ENCODE data around the gene FNDC8.
"Not testable (repeated sequence)": the region's sequence is repeated elsewhere in the genome, so short reads cannot be mapped to it uniquely, and the experiment has no call there.

Gene FNDC8

DNA sequence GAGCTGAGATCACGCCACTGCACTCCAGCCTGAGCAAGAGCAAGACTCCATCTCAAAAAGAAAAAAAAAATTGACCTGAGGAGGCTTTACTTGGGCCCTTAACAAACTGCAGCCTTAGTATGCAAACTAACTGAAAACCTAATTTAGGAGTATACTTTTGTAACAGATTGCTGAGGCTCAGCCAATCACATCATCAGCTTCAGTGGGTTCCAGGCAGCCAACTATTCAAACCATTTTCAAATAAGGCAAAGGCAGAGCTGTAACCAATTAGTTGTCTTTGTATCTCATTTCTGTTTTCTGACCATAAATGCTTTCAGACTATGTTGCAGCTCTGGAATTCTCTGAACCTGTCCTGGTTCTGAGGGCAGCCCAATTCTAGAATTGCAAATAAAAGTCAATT lies 25.7 kb upstream of the FNDC8 start:
- no peak for DNase-seq

GRCh38 chr17:35097776-35098175 lies 23.6 kb upstream of the FNDC8 start:
- peak in 1 of 2 donors; percentile 11 for DNase-seq

DNA sequence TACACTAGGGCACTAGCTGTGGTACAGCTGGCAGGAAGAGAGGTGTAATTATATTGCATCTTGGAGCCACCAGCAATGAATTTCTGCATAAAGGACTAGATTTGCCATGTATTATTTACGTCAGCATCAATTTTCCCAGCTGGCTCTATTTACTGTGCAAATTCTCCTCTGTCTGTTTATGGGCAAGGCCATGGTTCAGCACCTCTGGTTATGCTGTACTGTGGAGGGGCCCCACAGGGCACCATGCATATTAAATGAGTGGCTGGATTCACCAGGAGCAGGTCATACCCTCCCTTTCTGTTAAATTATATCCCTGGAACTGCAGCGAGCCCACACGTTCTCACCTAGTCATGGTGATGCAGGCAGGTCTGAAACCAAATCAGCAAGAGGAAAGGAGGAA lies 21.5 kb upstream of the FNDC8 start:
- DNase-seq: no peak

DNA sequence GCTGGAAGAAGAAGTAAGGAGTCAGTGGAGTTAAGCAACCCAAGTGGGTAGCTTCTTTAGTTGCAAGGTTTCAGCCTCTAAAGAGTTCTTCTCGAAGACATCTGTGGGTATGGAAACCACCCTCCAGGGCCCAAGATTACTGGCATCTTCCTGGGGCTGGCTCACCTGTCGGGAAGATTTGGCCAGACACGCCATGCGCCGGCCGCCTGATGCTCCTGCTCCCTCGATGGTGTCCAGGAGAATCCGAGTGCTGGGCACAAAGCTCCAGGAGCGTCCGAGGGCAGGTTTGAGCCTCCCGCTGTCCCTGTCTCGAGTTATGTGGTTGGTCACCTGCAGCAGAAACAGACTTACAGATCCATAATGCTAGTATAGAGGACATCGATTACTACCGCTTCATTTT lies 20.4 kb upstream of the FNDC8 start:
- no peak for DNase-seq

- DNase-seq: no peak
Measured at GRCh38 chr17:35101725-35102124, 19.7 kb upstream of the FNDC8 start.

DNA sequence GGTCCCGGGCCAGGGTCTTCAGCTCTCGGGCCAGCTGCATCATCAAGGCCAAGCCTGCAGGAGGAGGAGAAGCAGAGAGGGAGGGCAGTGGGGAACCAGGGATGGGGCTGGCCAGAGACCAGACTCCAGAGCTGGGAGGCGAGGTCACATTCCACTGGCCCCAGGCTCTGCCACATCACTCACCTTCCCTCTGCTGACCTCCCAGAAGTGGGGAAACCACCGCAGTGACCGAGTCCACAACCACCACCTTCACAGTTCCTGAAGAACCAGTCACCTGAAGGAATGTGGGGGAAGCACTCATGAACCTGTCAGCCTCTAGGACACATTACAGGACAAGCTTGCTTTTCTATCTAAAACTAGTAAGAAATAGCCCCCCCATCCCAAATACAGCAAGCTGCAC lies 18.1 kb upstream of the FNDC8 start:
- no peak for DNase-seq

DNA sequence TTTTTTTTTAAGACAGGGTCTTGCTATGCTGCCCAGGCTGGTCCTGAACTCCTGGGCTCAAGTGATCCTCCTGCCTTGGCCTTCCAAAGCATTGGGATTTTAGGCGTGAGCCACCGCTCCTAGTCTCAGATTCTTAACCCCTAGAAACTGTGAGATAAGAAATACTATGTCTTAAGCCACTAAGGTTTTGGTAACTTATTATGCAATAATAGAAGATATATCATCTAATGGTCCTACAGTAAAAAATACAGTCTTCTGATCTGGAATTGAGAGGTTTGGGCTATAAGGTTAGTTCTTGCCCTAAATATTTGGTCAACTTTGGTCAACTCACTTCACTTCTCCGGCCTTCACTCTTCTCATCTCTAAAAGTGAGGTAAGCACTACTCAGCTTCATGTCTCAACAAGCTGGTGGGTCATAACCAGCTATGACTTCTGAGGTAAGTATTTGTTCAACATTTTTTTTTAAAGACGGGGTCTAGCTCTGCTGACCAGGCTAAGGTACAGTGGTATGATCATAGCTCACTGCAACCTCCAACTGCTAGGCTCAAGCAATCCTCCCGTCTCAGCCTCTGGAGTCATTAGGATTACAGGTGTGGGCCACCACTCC lies 16.5 kb upstream of the FNDC8 start:
- DNase-seq: no peak

DNA sequence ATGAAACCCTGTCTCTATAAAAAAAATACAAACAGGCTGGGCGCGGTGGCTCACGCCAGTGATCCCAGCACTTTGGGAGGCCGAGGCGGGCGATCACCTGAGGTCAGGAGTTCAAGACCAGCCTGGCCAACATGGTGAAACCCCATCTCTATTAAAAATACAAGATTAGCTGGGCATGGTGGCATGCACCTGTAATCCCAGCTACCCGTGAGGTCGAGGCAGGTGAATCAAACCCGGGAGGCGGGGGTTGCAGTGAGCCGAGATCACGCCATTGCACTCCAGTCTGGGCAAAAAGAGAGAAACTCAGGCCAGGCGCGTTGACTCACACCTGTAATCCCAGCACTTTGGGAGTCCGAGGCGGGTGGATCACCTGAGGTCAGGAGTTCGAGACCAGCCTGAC lies 10.6 kb upstream of the FNDC8 start:
- not testable (repeated sequence) for DNase-seq

DNA sequence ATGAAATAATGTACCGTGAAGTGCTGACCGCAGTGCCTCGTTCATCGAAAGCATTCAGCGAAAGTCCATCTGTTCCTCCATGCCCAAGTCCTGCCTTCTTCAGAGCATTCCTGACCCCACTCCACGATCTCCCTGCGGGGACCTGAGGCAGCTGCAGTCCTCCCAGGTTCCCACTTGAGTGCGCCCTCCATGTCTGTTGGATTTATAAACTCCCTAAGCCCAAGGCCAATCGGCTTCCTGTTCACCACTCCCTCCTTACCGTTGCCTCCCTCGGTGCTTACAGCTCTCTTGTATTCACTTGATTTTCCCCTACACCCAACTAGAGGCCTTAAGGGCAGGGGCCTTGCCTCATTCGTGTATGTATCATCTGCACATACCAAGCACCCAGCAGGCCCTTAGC lies 4.6 kb upstream of the FNDC8 start:
- DNase-seq: no peak

- peak; percentile 34 to 39 for DNase-seq
Measured at GRCh38 chr17:35117984-35118383, 3.4 kb upstream of the FNDC8 start.

DNA sequence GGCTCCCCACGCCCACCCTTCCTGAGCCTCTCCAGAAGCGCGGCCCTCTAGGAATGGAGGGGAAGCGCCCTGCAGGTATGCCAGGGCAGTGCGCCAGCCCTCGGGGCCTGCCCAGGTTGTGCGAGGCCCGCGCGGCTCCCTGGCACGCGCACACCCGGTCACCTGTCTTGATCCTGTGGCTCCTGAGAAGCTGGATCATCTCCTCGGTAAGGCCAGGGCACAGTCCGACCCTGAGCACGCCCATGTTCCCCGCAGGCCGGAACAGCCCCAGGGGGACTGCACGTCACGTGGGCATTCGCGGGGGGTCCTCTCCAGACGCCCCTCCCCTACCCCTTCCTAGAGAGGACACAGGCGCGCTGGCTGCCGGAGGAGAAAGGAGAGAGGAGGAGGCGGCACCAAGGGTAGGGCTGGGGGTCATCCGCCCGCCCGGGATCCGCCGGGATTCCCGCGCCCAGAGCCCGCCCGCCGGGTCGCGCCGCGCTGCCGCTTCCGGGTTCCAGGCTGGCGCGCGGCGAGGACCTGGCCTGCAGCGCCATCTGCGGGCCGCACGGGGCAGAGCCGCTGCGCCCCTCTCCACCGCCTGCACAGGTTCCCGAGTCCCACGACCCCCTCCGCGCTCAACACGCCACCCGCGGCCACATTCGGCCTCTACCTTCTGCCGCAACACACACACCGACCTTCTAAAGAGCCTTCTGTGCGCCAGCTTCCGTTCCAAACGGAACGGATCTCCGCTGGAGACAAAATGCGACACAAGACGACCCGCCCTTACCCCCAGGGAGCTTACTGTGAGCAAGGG lies 1.8 kb upstream of the FNDC8 start, which contains the start of gene RAD51D:
Gene RAD51D (minus strand): TSS at position 491 of the 796 bp plus-strand sequence. CDS start 247 bp downstream, at position 244.
- DNase-seq: peak; percentile 75 to 77

DNA sequence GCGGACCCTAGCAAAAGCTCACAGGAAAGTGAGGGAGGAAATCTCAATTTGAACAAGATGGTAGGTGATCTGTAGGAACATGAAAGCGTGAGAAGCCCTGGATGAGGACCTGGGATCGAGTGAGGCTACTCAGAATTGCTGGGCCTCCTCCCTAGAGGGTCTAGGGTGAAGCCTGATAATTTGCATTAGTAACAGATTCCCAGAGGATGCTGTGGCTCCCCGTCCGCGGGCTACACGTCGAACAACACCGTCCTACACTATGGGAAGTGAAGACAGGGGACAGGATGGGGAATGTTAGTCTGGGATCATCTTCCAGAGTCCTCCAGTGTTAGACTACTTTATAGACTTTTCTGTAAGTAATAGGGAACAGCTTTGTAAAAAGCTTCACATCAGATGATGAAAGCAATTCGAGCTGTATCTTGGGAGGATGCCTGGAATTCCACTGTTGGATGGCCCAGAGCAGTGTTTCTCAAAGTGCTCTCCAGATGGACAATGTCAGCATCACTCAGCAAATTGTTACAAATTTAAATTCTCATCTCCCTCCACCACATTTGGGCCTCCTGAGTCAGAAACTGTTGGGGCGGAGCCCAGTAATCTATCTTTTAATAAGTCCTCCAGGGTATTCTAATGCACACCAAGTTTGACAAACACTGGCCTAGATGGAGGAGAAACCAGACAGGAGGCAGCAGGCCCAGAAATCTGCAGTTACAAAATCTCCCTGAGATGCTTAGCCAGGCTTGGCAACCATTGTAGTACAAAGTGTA lies 6.5 kb downstream of the FNDC8 start:
- DNase-seq: no peak

DNA sequence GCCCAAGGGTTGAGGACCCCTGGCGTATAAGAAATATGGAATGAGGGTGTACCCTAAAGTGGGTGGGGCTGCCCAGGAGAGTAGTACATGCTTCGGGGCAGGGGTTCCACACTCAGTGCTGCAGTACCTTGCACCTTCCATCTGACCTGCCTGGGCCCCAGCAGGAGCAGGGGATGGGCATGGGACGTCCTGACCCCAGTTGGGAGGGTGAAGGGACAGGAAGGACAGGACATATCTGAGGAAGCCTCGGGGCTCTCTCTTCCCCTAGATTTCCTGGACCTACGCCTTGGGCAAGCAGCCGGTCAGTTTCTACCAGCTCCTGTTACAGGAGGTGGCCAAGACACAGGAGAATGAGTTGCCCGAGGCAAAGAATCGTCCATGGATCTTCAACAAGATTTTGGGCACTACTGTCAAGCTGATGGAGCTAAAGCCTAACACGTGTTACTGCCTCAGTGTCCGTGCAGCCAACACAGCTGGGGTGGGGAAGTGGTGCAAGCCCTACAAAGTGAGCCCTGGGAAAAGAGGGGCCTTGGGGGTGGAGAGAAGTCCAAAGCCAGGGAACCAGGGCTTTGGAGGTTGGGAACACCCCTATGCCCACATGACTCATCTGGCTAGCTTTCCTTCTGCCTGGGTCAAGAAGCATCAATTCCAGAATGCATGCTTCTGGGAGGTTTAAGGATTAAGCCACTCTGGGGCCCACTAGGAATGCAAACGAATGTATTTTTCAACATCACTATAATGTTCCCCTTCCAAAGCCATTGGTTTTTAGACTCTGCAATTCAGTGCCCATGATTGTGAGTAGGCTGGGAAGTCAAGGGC lies 7.9 kb downstream of the FNDC8 start:
- no peak for DNase-seq

GRCh38 chr17:35129973-35130351 lies 8.5 kb downstream of the FNDC8 start:
- DNase-seq: no peak

GRCh38 chr17:35130392-35130791 lies 9.0 kb downstream of the FNDC8 start:
- no peak for DNase-seq

DNA sequence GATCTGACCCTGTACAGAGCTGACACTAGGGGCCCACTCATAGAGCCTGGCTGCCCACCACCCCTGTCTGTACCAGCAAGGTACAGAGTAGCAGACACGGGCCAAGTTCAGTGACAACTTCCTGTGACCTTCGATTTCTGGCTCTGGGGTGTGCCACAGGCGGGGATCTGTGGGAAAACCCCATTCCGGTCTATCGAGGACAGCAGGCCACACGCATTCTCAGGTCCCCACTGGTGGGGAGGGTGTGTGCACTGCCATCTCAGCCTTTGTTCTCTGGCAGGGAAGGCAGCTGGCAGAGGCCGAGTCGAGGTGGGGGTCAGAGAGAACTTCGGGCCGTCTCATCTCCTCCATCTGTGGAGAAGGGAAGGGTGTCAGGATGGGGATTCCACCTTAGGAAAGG lies 10.7 kb downstream of the FNDC8 start:
- no peak for DNase-seq

- DNase-seq: no peak
Measured at GRCh38 chr17:35132816-35133550, 11.6 kb downstream of the FNDC8 start.

- no peak for DNase-seq
Measured at GRCh38 chr17:35135322-35135721, 13.9 kb downstream of the FNDC8 start.

- DNase-seq: no peak
Measured at GRCh38 chr17:35138218-35138617, 16.8 kb downstream of the FNDC8 start.

GRCh38 chr17:35141681-35142466 lies 20.5 kb downstream of the FNDC8 start, which contains the start of gene NLE1:
Gene NLE1 (minus strand): TSS chr17:35142303. CDS start chr17:35142275, 28 bp downstream.
- DNase-seq: peak; percentile 67 to 78

- no peak for DNase-seq
Measured at GRCh38 chr17:35142467-35142796, 21.0 kb downstream of the FNDC8 start.

Measured in inflammatory macrophage (primary cell).